GM19372 (cell line): ENCODE measurements around the gene ZBTB16.

ENCODE experiments used
- ATAC-seq: cut with Tn5 transposase; IDR thresholded peaks from one replicate; pipeline ENCODE4 v1.9.1; 2021; ENCODE audit warnings: mild to moderate bottlenecking, low read depth, moderate library complexity; ENCODE audit not compliant: unreplicated experiment

The ZBTB16 gene

DNA sequence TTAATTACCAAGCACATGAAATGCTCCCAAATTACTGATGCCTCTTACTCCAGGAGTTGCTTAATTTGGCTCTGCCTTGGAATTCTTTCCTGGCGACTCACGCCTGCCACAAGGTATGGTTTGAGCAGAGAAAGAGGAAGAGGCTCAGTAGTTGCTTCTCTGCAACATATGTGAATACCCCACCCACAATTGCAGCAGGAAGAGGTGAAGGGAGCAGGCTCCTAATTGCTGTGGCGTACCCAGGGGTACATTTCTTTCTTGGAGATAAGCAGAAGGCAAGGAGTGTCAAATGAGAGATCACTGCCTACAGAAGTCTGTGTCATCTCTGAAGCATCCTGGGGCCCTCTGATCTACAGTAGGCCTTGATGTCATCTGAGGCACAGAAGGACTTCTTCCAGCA lies 226.1 kb downstream of the ZBTB16 start:
- ATAC-seq, result no peak

DNA sequence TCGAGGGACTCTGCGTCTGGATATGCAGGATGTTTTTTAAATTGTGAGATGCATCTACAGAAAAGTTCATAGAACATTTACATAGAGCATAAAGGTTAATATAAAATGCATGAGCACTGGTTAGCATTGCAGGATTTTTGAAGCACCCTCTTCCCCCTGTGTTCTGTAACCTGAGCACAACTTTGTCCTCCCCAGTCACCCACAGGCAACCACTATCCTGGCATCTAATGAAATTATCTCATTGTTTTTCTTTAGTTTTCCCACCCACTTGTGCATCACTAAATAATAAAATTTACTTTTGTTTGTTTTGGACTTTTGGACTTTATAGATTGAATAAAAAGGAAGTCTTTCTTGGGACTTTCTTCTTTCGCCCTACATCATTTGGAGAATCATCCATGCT lies 226.7 kb downstream of the ZBTB16 start:
- no peak for ATAC-seq

DNA sequence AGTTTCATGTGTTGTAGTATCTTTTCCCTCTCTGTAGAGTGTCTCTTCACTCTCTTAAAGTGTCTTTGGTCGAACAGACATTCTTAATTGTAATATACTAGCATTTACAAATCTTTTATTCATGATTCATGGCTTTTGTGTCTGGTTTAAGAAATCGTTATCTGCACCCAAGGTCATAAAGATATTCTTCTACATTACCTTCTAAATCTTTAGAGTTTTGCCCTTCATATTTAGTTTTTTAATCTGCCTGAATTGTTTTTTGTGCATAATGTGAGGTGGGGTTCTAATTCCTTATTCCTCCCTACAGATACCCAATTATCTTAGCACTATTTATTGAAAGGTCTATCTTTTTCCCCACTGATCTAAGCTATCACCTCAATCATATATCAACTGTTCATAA lies 227.6 kb downstream of the ZBTB16 start:
- ATAC-seq, result no peak

DNA sequence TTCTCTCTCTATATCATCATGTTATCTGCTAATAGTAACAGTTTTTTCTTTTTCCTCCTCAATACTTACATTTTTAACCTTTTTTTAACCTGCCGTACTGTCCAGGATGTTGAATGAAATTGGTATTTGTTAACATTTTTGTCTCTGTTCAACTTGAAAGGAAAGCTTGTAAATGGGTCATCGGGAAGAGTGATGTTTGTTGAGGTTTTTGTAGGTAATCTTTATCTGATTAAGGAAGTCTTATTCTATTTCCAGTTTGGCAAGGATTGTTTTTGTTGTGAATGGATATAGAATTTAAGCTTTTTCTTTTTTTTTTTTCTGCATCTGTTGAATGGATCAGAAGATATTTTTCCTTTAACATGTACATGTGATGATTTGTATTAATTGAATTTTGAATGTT lies 228.6 kb downstream of the ZBTB16 start:
- ATAC-seq, result no peak

DNA sequence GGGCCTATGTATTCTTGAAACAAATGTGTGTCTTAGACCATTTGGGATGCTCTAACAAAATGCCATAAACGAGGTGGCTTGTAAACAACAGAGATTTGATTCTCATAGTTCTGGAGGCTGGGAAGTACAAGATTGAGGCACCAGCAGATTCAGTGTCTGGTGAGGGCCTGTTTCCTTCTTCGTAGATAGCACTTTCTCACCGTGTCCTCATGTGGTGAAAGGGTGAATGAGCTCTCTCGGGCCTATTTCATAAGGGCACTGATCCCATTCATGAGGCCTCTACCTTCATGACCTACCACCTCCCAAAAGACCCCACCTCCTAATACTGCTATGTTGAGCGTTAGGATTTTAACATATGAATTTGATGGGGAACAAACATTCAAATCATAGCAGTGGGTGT lies 230.3 kb downstream of the ZBTB16 start:
- no peak for ATAC-seq

DNA sequence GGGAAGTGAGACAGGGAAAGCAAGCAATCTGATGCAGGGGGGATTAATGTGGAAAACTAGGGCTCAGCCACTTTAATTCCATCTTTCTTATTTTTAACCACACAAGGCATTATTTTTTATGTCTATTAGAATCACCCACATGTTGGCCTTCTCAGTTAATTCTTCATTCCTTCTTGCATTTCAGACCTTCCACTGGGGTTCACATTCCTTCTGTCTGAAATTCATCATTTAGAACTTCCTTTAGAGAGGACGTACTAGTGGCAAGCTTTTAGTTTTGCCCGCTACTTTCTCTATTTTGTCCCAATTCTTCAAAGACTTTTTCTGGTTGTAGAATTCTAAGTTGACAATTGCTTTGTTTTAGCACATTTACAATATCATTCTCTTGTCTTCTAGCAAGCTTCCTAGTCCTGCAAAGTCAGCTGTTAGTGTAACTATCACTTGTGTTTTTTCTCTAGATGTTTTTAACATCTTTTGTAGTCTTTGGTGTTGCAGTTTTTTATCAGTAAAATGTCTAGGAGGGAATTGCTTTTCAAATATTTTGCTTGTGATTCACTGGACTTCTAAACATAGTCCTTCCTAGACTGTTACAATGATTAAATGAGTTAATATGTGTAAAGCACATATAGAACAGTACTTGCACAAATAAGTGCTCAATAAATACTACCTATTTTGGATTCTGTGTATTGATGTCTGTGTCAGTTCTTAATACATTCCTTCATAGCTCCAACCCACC lies 231.2 kb downstream of the ZBTB16 start:
- ATAC-seq, result no peak

DNA sequence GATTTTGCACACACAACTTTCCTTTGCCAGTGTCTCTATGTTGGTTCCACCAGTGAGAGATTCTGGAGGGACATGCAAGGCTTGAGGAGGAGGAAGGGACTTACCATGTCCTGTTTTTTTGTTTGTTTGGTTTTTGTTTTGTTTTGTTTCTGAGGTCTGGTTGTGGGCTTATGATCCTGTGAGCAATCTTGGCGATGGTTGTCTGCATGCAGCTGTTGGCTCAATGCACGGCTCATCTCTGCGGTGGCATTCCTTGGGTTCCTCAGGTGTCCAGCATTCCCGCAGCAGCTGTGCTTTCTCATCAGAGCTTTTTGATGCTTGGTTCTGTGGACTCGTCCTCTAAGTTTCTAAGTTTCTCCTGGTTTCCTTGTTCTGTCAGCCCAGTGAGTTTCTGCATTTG lies 231.9 kb downstream of the ZBTB16 start:
- ATAC-seq, result no peak

DNA sequence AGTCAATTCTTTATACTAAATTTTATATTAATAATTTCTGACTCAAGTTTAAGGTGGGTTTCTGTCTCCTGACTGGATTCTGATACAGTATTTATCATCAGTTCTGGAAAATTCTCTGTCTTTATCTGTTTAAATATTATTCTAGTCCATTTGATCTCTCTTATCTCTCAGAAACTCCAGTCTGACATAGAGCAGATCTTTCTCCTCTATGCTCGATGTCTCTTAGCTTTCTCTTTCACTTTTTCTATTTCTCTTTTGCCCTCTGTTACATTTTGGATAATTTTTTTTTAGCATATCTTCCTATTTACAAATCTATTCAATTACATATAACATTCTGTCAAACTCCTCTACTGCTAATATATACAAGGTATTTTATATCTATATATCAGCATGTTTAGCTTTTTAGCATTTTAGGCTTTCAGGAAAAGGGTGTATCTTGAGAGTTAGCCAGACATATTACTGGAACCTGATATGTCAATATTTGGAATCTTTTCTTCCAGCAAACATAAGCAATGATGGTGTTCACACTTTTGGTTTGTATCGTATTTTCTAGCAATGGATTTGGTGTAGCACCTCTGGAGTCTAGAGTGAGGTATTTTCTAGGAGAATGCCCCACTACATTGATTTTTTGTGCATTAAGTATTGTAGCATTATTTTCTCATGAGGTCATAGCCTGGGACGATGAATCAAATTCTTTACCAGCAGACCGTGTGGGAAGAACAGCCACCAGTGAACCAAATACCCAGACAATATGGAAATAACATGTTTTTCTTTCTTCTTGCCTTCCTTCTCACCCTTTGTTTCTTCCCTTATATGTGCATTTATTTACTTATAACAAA lies 232.6 kb downstream of the ZBTB16 start:
- ATAC-seq, result no peak

DNA sequence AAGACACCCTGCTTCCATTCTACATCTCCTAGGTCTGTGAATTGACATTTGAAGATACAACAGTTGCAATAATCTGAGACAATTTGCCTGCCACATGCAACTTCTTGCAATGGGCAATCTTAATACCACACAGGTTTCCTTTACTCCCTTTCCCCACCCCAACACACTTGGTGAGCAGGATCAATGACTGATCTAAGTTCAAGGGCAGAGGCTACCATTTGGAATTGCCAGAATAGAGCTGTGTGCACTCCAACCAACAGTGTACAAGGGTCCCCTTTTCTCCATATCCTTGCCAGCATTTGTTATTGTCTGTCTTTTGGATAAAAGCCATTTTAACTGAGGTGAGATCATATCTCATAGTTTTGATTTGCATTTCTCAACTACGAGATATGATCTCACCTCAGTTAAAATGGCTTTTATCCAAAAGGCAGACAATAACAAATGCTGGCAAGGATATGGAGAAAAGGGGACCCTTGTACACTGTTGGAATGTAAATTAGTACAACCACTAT lies 233.7 kb downstream of the ZBTB16 start:
- ATAC-seq, result no peak

DNA sequence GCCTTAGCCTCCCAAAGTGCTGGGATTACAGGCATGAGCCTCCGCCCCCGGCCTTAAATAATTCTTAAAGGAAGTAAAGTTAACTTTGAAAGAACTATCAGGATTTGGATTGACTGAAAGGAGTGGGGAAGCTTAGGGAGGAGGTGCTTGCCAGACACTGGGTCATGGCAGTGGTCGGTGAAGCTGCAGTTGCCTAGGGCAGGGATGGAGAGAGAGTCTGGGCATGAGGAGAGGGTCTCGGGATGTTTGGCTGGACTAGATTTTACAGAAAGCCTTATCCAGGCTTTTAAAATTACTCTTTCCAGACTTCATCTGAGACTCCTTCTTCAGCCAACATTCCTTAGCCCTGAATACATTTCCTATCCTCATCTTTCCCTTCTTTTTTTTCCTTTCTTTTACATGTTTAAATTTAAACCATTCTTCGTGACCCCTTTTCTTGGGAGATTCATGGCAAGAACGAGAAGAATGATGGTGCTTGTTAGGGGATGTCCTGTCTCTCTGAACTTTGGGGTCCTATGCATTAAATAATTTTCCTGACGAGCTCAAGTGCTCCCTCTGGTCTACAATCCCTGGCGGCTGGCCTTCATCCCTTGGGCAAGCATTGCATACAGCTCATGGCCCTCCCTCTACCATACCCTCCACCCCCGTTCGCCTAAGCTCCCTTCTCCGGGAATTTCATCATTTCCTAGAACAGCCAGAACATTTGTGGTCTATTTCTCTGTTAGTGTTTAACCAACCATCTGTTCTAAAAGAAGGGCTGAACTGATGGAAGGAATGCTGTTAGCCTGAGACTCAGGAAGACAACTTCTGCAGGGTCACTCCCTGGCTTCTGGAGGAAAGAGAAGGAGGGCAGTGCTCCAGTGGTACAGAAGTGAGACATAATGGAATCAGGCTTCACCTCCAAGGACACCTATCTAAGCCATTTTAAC lies 236.4 kb downstream of the ZBTB16 start, which contains the start of gene NNMT:
NNMT (plus strand) TSS at position 724 of the 929 bp plus-strand sequence; CDS start at position 882, 158 bp downstream.
- ATAC-seq, result no peak

DNA sequence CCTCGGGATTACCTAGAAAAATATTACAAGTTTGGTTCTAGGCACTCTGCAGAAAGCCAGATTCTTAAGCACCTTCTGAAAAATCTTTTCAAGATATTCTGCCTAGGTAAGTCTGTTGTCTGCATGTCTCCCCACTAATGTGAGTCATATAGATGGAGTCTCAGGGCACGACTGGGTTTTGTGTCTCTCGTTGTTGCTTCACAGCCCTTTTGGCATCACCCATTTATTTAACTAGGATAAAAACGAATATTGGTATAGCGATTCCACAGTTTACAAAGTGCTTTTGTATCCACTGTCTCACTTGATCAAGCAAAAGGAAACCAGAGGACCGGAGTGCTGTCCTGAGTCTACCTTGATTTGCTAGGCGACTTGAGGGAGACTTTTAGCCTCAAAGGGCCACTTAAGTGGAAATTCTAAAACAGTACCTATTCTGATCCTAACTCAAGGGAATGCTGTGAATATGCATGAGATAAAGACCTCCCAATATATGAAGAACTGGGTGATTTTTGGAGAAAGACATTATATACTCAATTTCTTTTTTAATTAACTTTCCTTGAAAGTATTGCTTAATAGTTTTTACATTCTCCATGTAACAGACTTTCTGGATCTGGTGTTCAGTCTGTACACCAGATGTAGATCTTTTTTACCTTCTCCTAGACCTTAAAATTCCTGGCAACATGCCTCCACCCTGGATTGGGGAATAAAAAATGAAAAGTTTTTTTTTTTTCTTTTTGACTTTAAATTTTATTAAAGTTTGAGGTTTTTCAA lies 237.3 kb downstream of the ZBTB16 start:
- ATAC-seq, result no peak

DNA sequence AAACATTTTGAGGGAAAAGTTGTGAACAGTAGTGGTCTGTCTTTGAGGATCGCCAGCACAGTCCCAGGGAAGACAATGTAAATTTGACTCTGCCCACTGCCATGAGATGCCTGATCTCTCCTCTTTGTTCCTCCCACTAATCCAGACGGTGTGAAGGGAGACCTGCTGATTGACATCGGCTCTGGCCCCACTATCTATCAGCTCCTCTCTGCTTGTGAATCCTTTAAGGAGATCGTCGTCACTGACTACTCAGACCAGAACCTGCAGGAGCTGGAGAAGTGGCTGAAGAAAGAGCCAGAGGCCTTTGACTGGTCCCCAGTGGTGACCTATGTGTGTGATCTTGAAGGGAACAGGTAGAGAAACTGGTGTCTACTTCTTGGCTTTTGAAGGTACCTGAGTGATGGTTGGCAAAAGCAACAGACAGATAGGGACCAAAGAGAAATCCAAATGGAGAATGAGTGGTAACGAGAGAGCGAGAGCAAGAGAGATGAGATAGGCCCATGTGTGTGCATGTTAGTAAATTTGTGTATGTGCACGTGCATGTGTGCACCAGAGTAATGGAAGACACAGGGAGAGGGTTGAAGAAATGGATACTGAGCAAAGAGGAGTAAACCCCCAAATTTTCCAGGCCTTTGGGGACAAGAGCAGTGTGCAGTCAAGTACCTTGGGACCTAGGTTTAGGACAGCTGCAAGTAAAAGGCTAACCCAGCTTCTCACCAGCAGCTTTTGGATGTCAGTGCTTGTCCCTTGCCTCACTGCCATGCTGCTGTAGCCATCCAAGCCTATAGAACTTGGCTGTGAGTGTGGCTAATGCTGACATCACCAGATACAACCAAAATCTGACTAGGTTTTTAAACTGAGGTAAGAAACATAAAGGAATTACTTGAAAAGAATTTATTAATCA lies 238.5 kb downstream of the ZBTB16 start:
- ATAC-seq, result no peak

DNA sequence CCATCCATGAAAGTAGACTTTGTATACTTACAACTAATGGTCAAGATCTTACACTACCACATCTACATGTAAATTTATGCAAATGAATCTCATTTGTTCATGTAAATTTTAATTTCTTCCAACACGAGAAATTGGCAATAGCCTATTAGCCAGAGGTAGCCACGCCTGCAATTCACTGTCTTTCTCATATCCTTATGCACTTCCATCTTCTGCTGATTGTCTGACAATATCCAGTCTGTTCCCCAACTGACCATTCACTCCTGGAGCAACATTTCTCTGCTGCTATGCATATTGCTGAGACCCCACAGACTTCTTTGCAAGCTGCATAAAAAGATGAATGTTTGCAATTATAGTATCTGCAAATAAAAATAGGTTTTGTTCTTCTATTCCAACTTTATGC lies 239.2 kb downstream of the ZBTB16 start:
- no peak for ATAC-seq
